Endothelial cell of umbilical vein (primary cell): Measurements from ENCODE around the gene C5.

Experiments used
- EZH2 ChIP-seq: IDR thresholded peaks from 2 replicates; pipeline ENCODE4 v1.6.1; 2012; ENCODE audit warnings: borderline replicate concordance, low read depth, mild to moderate bottlenecking, moderate library complexity, low read length, inconsistent platforms; ENCODE audit not compliant: severe bottlenecking
- POLR2A ChIP-seq: IDR thresholded peaks from 2 replicates; pipeline ENCODE4 v1.6.1; 2012; ENCODE audit warnings: low read depth, mild to moderate bottlenecking, control low read depth, low read length
- POLR2AphosphoS5 ChIP-seq: IDR thresholded peaks from 2 replicates; pipeline ENCODE4 v1.6.1; 2012; ENCODE audit warnings: low read depth, mild to moderate bottlenecking, control low read depth, low read length, moderate library complexity; ENCODE audit not compliant: insufficient read depth
- TF ChIP-seq, protein P1 (sequence below), 2 donors: IDR thresholded peaks; 1 replicate in 1 of 2; 2 replicates in 1 of 2; pipeline ENCODE4 v1.5.1; 2011; ENCODE audit warnings: low read length in 2 of 2, mild to moderate bottlenecking in 2 of 2, moderate library complexity in 2 of 2, control low read depth in 1 of 2, inconsistent platforms in 1 of 2, low read depth in 1 of 2; ENCODE audit not compliant: insufficient read depth in 1 of 2; ENCODE audit errors: extremely low read depth in 1 of 2
- TF ChIP-seq, protein P2 (sequence below): IDR thresholded peaks from 2 replicates; pipeline ENCODE4 v1.6.1; 2011; ENCODE audit not compliant: insufficient read depth, insufficient read length

DNA sequence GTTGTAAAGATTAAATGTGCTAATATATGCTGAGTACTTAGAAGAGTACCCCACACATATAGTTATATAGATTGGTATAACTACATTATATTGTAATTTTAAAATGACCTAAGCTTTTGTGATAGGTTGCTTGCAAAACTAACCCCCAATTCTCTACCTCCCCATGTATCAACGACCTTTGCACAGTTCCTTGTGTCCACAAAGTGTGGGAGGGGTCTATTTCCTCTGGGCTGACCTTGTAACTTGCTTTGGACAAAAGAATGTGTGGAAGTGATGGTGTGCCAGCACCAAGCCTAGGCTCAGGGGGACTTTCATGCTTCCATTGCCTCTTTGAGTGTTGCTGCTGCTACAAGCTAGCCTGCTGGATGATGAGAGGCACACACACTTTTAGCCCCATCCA, 20.6 kb downstream of the C5 start:
- TF ChIP-seq POLR2A (no peak), POLR2AphosphoS5 (no peak), EZH2 (no peak)
- TF ChIP-seq, protein P1, sequence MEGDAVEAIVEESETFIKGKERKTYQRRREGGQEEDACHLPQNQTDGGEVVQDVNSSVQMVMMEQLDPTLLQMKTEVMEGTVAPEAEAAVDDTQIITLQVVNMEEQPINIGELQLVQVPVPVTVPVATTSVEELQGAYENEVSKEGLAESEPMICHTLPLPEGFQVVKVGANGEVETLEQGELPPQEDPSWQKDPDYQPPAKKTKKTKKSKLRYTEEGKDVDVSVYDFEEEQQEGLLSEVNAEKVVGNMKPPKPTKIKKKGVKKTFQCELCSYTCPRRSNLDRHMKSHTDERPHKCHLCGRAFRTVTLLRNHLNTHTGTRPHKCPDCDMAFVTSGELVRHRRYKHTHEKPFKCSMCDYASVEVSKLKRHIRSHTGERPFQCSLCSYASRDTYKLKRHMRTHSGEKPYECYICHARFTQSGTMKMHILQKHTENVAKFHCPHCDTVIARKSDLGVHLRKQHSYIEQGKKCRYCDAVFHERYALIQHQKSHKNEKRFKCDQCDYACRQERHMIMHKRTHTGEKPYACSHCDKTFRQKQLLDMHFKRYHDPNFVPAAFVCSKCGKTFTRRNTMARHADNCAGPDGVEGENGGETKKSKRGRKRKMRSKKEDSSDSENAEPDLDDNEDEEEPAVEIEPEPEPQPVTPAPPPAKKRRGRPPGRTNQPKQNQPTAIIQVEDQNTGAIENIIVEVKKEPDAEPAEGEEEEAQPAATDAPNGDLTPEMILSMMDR (IDR thresholded peaks at IDR 0.05; ENCODE audit: extremely low read depth in 1 of 2, insufficient read depth in 1 of 2, low read depth in 1 of 2, low read length in 2 of 2): no peak
- TF ChIP-seq, protein P2, sequence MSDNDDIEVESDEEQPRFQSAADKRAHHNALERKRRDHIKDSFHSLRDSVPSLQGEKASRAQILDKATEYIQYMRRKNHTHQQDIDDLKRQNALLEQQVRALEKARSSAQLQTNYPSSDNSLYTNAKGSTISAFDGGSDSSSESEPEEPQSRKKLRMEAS: no peak
